Activated CD8-positive, alpha-beta memory T cell treated with anti-CD3 and anti-CD28 coated beads, Interleukin-2, amount 10 ng/mL, durations not matched to agents 7 days and 5 days (primary cell): Measurements from ENCODE around the gene METTL6. TPM values are rescaled to one million over a fixed set of nuclear protein-coding genes. Genes with fewer than 3 reads are reported as not detected.
A peak's percentile ranks its signal among the peaks of the same experiment; 100 is the strongest.
"Not testable (repeated sequence)": the region's sequence is repeated elsewhere in the genome, so short reads cannot be mapped to it uniquely, and the experiment has no call there.

Source experiments
- ATAC-seq: fragments of 150-1000 bp; cut with Tn5 transposase; one replicate; pipeline ENCODE4 v1.10.0; 2021; ENCODE audit warnings: moderate library complexity
- CTCF ChIA-PET: fragments of 350-600 bp; sonication (Branson Sonifier 250); formaldehyde crosslinking; loops from one replicate; lab custom pipeline; 2021; ENCODE audit warnings: antibody characterized with exemption; lab: Charles Lee
- DNase-seq: peaks from one replicate; pipeline ENCODE4 v3.0.0-alpha.2; 2020
- H3K27ac Mint-ChIP-seq: one replicate; pipeline ENCODE4 v1.8.0; 2021; ENCODE audit warnings: mild to moderate bottlenecking, mixed read lengths
- H3K27me3 Mint-ChIP-seq: one replicate; pipeline ENCODE4 v1.8.0; 2021; ENCODE audit warnings: mixed read lengths
- H3K36me3 Mint-ChIP-seq: one replicate; pipeline ENCODE4 v1.8.0; 2021; ENCODE audit warnings: mild to moderate bottlenecking, mixed read lengths
- H3K4me1 Mint-ChIP-seq: one replicate; pipeline ENCODE4 v1.8.0; 2021; ENCODE audit warnings: mixed read lengths
- H3K4me3 Mint-ChIP-seq: one replicate; pipeline ENCODE4 v1.8.0; 2021; ENCODE audit warnings: mild to moderate bottlenecking, moderate library complexity, mixed read lengths
- H3K9me3 Mint-ChIP-seq: one replicate; pipeline ENCODE4 v1.8.0; 2022; ENCODE audit warnings: low read depth, mixed read lengths
- total RNA-seq, 2 experiments: library from RNA; stranded (reverse); gene quantifications; one replicate each; pipeline ENCODE4 v1.2.3, GENCODE V29; 2021

Gene METTL6
- total RNA-seq, 2 experiments from 2014 or later = 17.2 to 18.3 TPM

DNA sequence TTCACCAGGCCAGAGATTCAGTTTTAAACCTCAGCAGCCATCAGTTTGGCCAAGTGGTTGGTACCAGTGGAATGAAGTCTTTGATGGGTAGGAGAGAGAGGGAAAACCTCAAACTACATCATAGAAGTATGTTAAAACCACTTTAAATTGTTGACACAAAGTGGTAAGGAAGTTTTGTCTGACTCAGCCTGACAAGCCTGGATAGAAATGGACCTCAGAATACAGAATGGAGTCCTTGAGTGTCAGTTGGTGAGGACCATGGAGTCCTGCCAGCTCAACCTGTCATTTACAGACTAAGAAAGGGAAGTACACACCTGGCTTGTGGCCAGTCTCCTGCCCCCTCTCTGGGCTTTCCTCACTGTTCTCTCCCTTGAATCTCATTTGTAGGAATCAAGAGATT, 12.1 kb upstream of the METTL6 start:
- H3K36me3 Mint-ChIP-seq = peaks cover 68% of the 10 kb centered on the region
- no peaks in the 10 kb centered on the region for H3K27me3 Mint-ChIP-seq
- no peak overlapping the region for H3K27ac Mint-ChIP-seq
- no peak for DNase-seq
- peaks cover 19% of the 10 kb centered on the region for H3K4me1 Mint-ChIP-seq
- H3K4me3 Mint-ChIP-seq = no peak overlapping the region
- no peaks in the 10 kb centered on the region for H3K9me3 Mint-ChIP-seq
- CTCF ChIA-PET = interaction anchor here (1.5 kb wide), 1 partner anchor 95 kb away, joined by 3 read pairs; no protein-coding TSS in a partner anchor
- ATAC-seq = no peak

GRCh38 chr3:15438983-15439382, 11.6 kb upstream of the METTL6 start:
- Mint-ChIP-seq H3K9me3 (no peaks in the 10 kb centered on the region), H3K36me3 (peaks cover 70% of the 10 kb centered on the region), H3K27ac (no peak overlapping the region), H3K4me1 (peaks cover 19% of the 10 kb centered on the region), H3K27me3 (no peaks in the 10 kb centered on the region), H3K4me3 (no peak overlapping the region)
- DNase-seq (no peak), ATAC-seq (no peak)
- CTCF ChIA-PET = interaction anchor here (1.5 kb wide), 1 partner anchor 96 kb away, joined by 3 read pairs; no protein-coding TSS in a partner anchor

DNA sequence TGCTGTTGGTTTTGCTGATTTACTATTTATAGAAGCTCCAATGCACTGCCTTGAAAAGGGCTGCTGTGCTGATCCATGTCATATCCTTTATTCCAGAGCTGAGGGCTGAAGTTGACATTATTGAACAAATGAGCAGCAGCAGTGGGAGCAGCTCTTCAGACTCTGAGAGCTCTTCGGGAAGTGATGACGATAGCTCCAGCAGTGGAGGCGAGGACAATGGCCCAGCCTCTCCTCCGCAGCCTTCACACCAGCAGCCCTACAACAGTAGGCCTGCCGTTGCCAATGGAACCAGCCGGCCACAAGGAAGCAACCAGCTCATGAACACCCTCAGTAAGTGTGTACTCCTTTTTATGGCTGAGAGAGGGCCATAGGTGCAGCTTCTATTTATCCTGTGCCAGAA, 8.9 kb upstream of the METTL6 start:
- Mint-ChIP-seq H3K9me3 (no peaks in the 10 kb centered on the region), H3K27me3 (no peaks in the 10 kb centered on the region), H3K27ac (no peak overlapping the region), H3K4me1 (peaks cover 26% of the 10 kb centered on the region), H3K36me3 (peaks cover 69% of the 10 kb centered on the region), H3K4me3 (no peak overlapping the region)
- CTCF ChIA-PET = interaction anchor here (1.2 to 2.2 kb wide), 2 partner anchors 30 to 121 kb away, joined by 6 read pairs; no protein-coding TSS in a partner anchor
- DNase-seq (no peak), ATAC-seq (no peak)

GRCh38 chr3:15434756-15435155, 7.4 kb upstream of the METTL6 start:
- H3K27ac Mint-ChIP-seq = no peak overlapping the region
- no peak overlapping the region for H3K4me3 Mint-ChIP-seq
- H3K9me3 Mint-ChIP-seq = no peaks in the 10 kb centered on the region
- no peak for ATAC-seq
- CTCF ChIA-PET = interaction anchor here (1.1 to 2.1 kb wide), 3 partner anchors 29 to 122 kb away, joined by 3 to 6 read pairs (median 4); no protein-coding TSS in a partner anchor
- H3K27me3 Mint-ChIP-seq = no peaks in the 10 kb centered on the region
- DNase-seq = no peak
- peaks cover 23% of the 10 kb centered on the region for H3K4me1 Mint-ChIP-seq
- H3K36me3 Mint-ChIP-seq = peaks cover 62% of the 10 kb centered on the region

DNA sequence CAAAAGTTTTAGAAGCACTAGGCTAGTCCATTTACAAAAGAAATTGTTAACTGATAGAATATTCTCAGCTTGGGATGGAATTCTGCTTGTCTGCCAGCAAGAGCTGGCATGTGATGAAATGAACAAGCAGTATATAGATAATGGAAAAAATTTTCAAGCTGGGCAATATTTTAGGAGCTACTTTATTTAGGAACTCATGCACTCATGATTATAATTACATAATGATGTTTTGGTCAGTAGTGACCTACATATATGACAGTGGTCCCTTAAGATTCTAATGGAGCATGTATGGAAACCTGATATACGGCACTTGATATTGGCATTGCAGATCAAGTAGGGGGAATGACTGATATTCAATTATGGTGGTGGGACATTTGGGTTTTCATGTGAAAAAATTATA, 6.2 kb upstream of the METTL6 start:
- Mint-ChIP-seq H3K4me1 (peaks cover 27% of the 10 kb centered on the region), H3K4me3 (no peak overlapping the region), H3K9me3 (no peaks in the 10 kb centered on the region), H3K27me3 (no peaks in the 10 kb centered on the region), H3K36me3 (peaks cover 55% of the 10 kb centered on the region), H3K27ac (no peak overlapping the region)
- CTCF ChIA-PET = interaction anchor here (0.8 to 2.1 kb wide), 3 partner anchors 28 to 230 kb away, joined by 3 to 6 read pairs (median 3); no protein-coding TSS in a partner anchor
- DNase-seq (no peak), ATAC-seq (no peak)

- Mint-ChIP-seq H3K27ac (no peak overlapping the region), H3K9me3 (no peaks in the 10 kb centered on the region), H3K36me3 (peaks cover 52% of the 10 kb centered on the region), H3K4me1 (peaks cover 36% of the 10 kb centered on the region), H3K4me3 (no peak overlapping the region), H3K27me3 (no peaks in the 10 kb centered on the region)
- ATAC-seq = no peak
- CTCF ChIA-PET = interaction anchor here (1.0 to 1.9 kb wide), 3 partner anchors 127 to 166 kb away, joined by 3 to 6 read pairs (median 4); no protein-coding TSS in a partner anchor
- DNase-seq = no peak
These were observed 4.0 kb upstream of the METTL6 start for GRCh38 chr3:15431256-15431837.

- peaks cover 55% of the 10 kb centered on the region for H3K36me3 Mint-ChIP-seq
- no peak overlapping the region for H3K4me3 Mint-ChIP-seq
These were observed 3.3 kb upstream of the METTL6 start for GRCh38 chr3:15430624-15431023.

DNA sequence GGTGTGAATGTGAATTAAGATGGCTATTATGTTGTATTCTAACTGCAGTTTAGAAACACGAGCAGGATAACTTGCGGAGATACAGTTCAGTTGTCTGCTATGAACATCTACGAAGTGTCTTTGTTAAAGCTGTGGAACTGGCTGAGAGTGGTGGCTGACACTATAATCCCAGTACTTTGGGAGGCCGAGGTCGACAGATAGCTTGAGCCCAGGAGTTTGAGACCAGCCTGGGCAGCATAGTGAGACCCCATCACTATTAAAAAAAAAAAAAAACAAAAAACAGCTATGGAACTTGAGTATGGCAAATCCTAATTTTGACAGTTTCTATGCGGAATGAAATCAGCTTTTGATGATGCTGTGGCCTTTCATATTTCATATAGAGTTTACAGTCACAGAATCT, 1.7 kb upstream of the METTL6 start:
- no peak for ATAC-seq
- no peaks in the 10 kb centered on the region for H3K27me3 Mint-ChIP-seq
- H3K4me3 Mint-ChIP-seq = peak overlapping the region; percentile 88
- CTCF ChIA-PET = interaction anchor here (1.0 kb wide), 3 partner anchors 27 to 321 kb away, joined by 3 to 4 read pairs (median 3); no protein-coding TSS in a partner anchor
- peaks cover 52% of the 10 kb centered on the region for H3K4me1 Mint-ChIP-seq
- peak overlapping the region; percentile 92 for H3K27ac Mint-ChIP-seq
- DNase-seq = no peak
- H3K9me3 Mint-ChIP-seq = no peaks in the 10 kb centered on the region
- peaks cover 47% of the 10 kb centered on the region for H3K36me3 Mint-ChIP-seq

More at GRCh38 chr3:15430624-15431023, 3.3 kb upstream of the METTL6 start:
- H3K27ac Mint-ChIP-seq = peak overlapping the region; percentile 8
- H3K9me3 Mint-ChIP-seq = no peaks in the 10 kb centered on the region
- no peaks in the 10 kb centered on the region for H3K27me3 Mint-ChIP-seq
- DNase-seq = no peak
- ATAC-seq = no peak
- H3K4me1 Mint-ChIP-seq = peaks cover 44% of the 10 kb centered on the region
- CTCF ChIA-PET = interaction anchor here (1.0 to 1.9 kb wide), 4 partner anchors 128 to 228 kb away, joined by 3 to 6 read pairs (median 4); no protein-coding TSS in a partner anchor

DNA sequence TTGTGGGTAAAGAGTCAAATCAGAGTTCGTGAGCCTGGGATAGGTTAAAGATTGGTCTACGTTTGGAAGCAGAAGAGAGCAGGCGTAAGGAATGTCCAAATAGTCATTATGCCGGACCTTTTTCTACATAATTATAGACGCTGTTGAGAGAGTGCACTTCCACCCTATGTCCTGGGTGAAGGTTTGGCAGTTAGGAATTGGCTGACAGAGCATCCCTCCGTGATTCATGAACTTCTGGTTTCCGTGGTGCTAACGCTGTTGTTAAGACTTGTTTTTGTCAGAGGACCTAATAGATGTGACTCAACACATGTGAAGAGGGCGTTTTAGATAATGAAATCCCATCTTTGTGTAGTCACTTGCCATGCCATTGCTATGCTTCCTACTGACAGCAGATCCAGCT, 1.2 kb upstream of the METTL6 start:
- H3K4me1 Mint-ChIP-seq = peaks cover 52% of the 10 kb centered on the region
- CTCF ChIA-PET = interaction anchor here (1.0 kb wide), 2 partner anchors 26 to 320 kb away, joined by 3 to 4 read pairs; no protein-coding TSS in a partner anchor
- peak overlapping the region; percentile 92 for H3K27ac Mint-ChIP-seq
- H3K9me3 Mint-ChIP-seq = no peaks in the 10 kb centered on the region
- H3K4me3 Mint-ChIP-seq = peak overlapping the region; percentile 88
- DNase-seq = peak; percentile 51
- H3K27me3 Mint-ChIP-seq = no peaks in the 10 kb centered on the region
- ATAC-seq = peak; percentile 48
- peaks cover 45% of the 10 kb centered on the region for H3K36me3 Mint-ChIP-seq

DNA sequence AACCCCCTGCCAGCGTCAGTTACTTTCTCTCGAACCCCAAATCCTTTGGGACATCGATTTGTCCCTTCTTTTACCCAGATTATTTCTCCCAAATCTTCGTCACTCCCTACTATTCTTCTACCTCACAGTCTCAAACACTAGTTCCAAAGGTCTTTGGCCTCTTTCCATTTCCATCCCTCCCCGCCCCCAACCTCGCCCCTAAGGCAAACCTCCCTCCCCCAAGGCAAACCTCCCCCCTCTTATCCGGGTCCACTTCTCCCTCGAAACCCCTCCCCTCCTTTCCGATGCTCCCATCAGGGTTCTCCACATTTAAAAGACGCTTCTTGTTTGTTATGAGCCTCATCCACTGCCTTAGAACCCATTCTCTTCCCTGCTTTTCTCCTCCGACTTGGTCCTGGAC, 637 bp upstream of the METTL6 start:
- peak overlapping the region; percentile 88 for H3K4me3 Mint-ChIP-seq
- no peaks in the 10 kb centered on the region for H3K9me3 Mint-ChIP-seq
- ATAC-seq (no peak), DNase-seq (no peak)
- H3K27me3 Mint-ChIP-seq = no peaks in the 10 kb centered on the region
- H3K36me3 Mint-ChIP-seq = peaks cover 41% of the 10 kb centered on the region
- peaks cover 50% of the 10 kb centered on the region for H3K4me1 Mint-ChIP-seq
- H3K27ac Mint-ChIP-seq = peak overlapping the region; percentile 92
- CTCF ChIA-PET = no interaction called here

- H3K27me3 Mint-ChIP-seq = no peaks in the 10 kb centered on the region
- CTCF ChIA-PET = interaction anchor here (1.1 kb wide), 1 partner anchor 21 kb away, joined by 3 read pairs; no protein-coding TSS in a partner anchor
- H3K36me3 Mint-ChIP-seq = peaks cover 45% of the 10 kb centered on the region
- peak overlapping the region; percentile 88 for H3K4me3 Mint-ChIP-seq
- DNase-seq (no peak), ATAC-seq (no peak)
- H3K9me3 Mint-ChIP-seq = no peaks in the 10 kb centered on the region
- H3K27ac Mint-ChIP-seq = peak overlapping the region; percentile 92
- H3K4me1 Mint-ChIP-seq = peaks cover 47% of the 10 kb centered on the region
These were observed 695 bp downstream of the METTL6 start for GRCh38 chr3:15426579-15427118.

- CTCF ChIA-PET = interaction anchor here (0.9 kb wide), 1 partner anchor 329 kb away, joined by 3 read pairs; no protein-coding TSS in a partner anchor
These were observed 6.5 kb downstream of the METTL6 start for GRCh38 chr3:15420871-15421270.

GRCh38 chr3:15410966-15411365, 16.4 kb downstream of the METTL6 start:
- H3K4me1 Mint-ChIP-seq, CTCF ChIA-PET, DNase-seq, ATAC-seq, H3K27me3 Mint-ChIP-seq, H3K4me3 Mint-ChIP-seq, H3K27ac Mint-ChIP-seq, H3K9me3 Mint-ChIP-seq: not testable (repeated sequence)
- peaks cover 38% of the 10 kb centered on the region for H3K36me3 Mint-ChIP-seq

More at GRCh38 chr3:15420871-15421270, 6.5 kb downstream of the METTL6 start:
- Mint-ChIP-seq H3K9me3 (no peaks in the 10 kb centered on the region), H3K4me1 (peaks cover 20% of the 10 kb centered on the region), H3K27ac (no peak overlapping the region), H3K4me3 (no peak overlapping the region), H3K36me3 (peaks cover 18% of the 10 kb centered on the region), H3K27me3 (no peaks in the 10 kb centered on the region)
- no peak for DNase-seq
- no peak for ATAC-seq
